GM19455 (cell line): Measurements from ENCODE around the gene UGT2B10.
"Not testable (repeated sequence)": the region's sequence is repeated elsewhere in the genome, so short reads cannot be mapped to it uniquely, and the experiment has no call there.

ENCODE experiments used
- ATAC-seq: cut with Tn5 transposase; IDR thresholded peaks from one replicate; pipeline ENCODE4 v1.9.1; 2021; ENCODE audit not compliant: unreplicated experiment

Gene UGT2B10

GRCh38 chr4:68815617-68816409 lies at the start of gene UGT2B10:
Gene UGT2B10 (plus strand): TSS chr4:68815994. CDS start chr4:68816020, 26 bp downstream.
- not testable (repeated sequence) for ATAC-seq

DNA sequence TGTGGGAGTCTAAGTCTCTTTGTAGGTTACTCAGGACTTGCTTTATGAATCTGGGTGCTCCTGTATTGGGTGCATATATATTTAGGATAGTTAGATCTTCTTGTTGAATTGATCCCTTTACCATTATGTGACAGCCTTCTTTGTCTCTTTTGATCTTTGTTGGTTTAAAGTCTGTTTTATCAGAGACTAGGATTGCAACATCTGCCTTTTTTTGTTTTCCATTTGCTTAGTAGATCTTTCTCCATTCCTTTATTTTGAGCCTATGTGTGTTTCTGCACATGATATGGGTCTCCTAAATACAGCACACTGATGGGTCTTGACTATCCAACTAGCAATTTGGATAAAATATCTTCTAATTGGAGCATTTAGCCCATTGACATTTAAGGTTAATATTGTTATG lies 44.0 kb upstream of the UGT2B10 start:
- not testable (repeated sequence) for ATAC-seq

- no peak for ATAC-seq
Observed at GRCh38 chr4:68773699-68774098, 42.1 kb upstream of the UGT2B10 start.

- ATAC-seq, result no peak
Observed at GRCh38 chr4:68780232-68780631, 35.6 kb upstream of the UGT2B10 start.

GRCh38 chr4:68797048-68797447 lies 18.7 kb upstream of the UGT2B10 start:
- ATAC-seq, result no peak

DNA sequence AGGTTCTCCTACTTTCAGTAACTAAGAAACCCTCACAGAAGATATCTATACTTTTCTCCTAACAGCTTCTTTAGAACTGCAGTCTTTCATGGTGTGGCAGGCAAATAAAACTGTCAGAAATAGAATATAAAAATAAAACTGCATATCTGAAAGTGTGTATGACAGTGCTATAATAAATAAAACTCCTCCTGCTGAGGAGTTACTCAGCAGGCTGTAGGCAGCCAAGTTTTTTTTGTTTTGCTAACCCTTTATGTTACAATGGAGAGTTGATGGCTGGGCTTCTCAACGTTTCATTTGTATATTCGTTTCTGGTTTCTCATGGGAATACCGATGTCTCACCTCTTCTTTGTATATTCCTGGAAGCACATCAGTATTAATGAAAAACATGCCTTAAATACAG lies 18.2 kb upstream of the UGT2B10 start:
- ATAC-seq, result no peak

DNA sequence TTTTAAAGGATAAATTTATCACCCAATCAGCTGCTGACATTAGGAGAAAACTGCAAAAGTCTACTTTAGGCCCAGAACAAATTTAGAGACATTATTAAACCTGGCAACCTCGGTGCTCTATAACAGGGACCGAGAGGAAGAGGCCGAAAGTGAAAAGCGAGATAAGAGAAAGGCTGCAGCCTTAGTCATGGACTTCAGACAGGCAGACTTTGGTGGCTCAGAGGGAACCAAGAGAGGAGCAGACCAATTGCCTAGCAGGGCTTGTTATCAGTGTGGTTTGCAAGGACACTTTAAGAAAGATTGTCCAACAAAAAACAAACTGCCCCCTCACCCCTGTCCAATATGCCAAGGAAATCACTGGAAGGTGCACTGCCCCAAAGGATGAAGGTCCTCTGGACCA lies 12.8 kb upstream of the UGT2B10 start:
- ATAC-seq, result no peak

DNA sequence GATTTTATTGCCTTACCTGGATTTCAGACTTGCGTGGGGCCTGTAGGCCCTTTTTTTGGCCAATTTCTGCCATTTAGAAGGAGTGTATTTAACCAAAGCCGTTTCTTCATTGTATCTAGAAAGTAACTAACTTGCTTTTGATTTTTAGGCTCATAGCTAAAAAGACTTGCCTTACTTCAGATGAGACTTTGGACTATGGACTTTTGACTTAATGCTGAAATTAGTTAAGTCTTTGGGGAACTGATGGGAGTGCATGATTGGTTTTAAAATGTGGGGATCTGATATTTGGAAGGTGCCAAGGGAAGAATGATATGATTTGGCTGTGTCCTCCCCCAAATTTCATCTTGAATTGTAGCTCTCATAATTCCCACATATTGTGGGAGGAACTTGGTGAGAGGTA lies 7.7 kb upstream of the UGT2B10 start:
- no peak for ATAC-seq

- no peak for ATAC-seq
Observed at GRCh38 chr4:68810919-68811318, 4.9 kb upstream of the UGT2B10 start.

- not testable (repeated sequence) for ATAC-seq
Observed at GRCh38 chr4:68816410-68817265, 844 bp downstream of the UGT2B10 start.

GRCh38 chr4:68817386-68817785 lies 1.6 kb downstream of the UGT2B10 start:
- no peak for ATAC-seq

GRCh38 chr4:68818030-68818462 lies 2.3 kb downstream of the UGT2B10 start:
- ATAC-seq, result not testable (repeated sequence)

GRCh38 chr4:68831642-68832041 lies 15.8 kb downstream of the UGT2B10 start:
- no peak for ATAC-seq

- ATAC-seq, result no peak
Observed at GRCh38 chr4:68850293-68850692, 34.5 kb downstream of the UGT2B10 start.

- no peak for ATAC-seq
Observed at GRCh38 chr4:68855771-68856170, 40.0 kb downstream of the UGT2B10 start.

GRCh38 chr4:68858039-68858438 lies 42.2 kb downstream of the UGT2B10 start:
- ATAC-seq, result no peak

- no peak for ATAC-seq
Observed at GRCh38 chr4:68859655-68860054, 43.9 kb downstream of the UGT2B10 start.

- ATAC-seq, result no peak
Observed at GRCh38 chr4:68861057-68861456, 45.3 kb downstream of the UGT2B10 start.

- no peak for ATAC-seq
Observed at GRCh38 chr4:68864438-68865187, 48.8 kb downstream of the UGT2B10 start.

- ATAC-seq, result no peak
Observed at GRCh38 chr4:68865188-68865638, 49.4 kb downstream of the UGT2B10 start.

- ATAC-seq, result no peak
Observed at GRCh38 chr4:68865760-68866159, 50.0 kb downstream of the UGT2B10 start.
